Right lobe of liver (tissue), 6 donors: ENCODE measurements around the gene MYEF2. TPM values are rescaled to one million over a fixed set of nuclear protein-coding genes. Genes with fewer than 3 reads are reported as not detected.
A peak's percentile ranks its signal among the peaks of the same experiment; 100 is the strongest.

Source experiments
- ATAC-seq, 4 donors: fragments of 200-7000 bp; cut with Tn5 transposase; one replicate each; pipeline ENCODE4 v1.9.1; 2020; ENCODE audit warnings: mild to moderate bottlenecking in 4 of 4, moderate library complexity in 4 of 4
- DNase-seq, 3 donors: peaks; one replicate each; pipeline ENCODE4 v3.0.0-alpha.2; 2020
- H3K27ac ChIP-seq, 3 donors: fragments of 200-600 bp; one replicate each; pipeline ENCODE4 v1.8.0; 2022
- H3K27me3 ChIP-seq, 2 donors: fragments of 200-600 bp; one replicate each; pipeline ENCODE4 v1.8.0; 2022
- H3K36me3 ChIP-seq, 4 donors: fragments of 200-600 bp; sonication (generic) in 1 of 4; one replicate each; pipeline versions ENCODE4 v1.5.1 to v1.8.0; 2017 to 2022; ENCODE audit warnings: control low read depth in 1 of 4
- H3K4me1 ChIP-seq, 4 donors: fragments of 200-600 bp; sonication (generic) in 1 of 4; one replicate each; pipeline versions ENCODE4 v1.5.1 to v1.8.0; 2017 to 2022; ENCODE audit warnings: control low read depth in 1 of 4
- H3K4me3 ChIP-seq, 3 donors: fragments of 200-600 bp; one replicate each; pipeline ENCODE4 v1.8.0; 2022
- H3K9me3 ChIP-seq, 4 donors: fragments of 200-600 bp; sonication (generic) in 1 of 4; one replicate each; pipeline versions ENCODE4 v1.5.1 to v1.8.0; 2017 to 2022; ENCODE audit warnings: control low read depth in 1 of 4
- CTCF ChIP-seq, 4 donors: fragments of 200-600 bp in 3 of 4; fragments of 450-650 bp in 1 of 4; IDR thresholded peaks; one replicate each; pipeline versions ENCODE4 v1.5.1 to v1.8.0; 2016 to 2022; ENCODE audit warnings: antibody characterized with exemption in 4 of 4, mild to moderate bottlenecking in 2 of 4
- POLR2A ChIP-seq: fragments of 450-650 bp; IDR thresholded peaks from one replicate; pipeline ENCODE4 v1.6.1; 2017; ENCODE audit warnings: antibody characterized with exemption, mild to moderate bottlenecking
- WGBS: methylation state at CpG from one replicate; pipeline ENCODE4 v1.1.6; 2018; ENCODE audit warnings: low coverage, low lambda C conversion rate; ENCODE audit not compliant: insufficient coverage; ENCODE audit errors: missing lambda C conversion rate; 5-methylcytosine and 5-hydroxymethylcytosine counted together
- intact Hi-C, 2 donors: fragments of 100-400 bp; cut with DNase I; formaldehyde crosslinking; loops; one replicate each; pipeline versions ENCODE4 v1.11.2 to v1.14.1; 2022
- total RNA-seq, 6 experiments: library from RNA; depleted of rRNA in 2 of 6; stranded (reverse); fragments of >200 nt in 2 of 6; fragmentation: NEBNext Ultra II Directional in 3 of 6; extraction: Animal tissue kit (Norgen Biotek cat#: 25700) in 3 of 6; gene quantifications; one replicate each; pipeline versions ENCODE4 v1.1.0 to v1.2.4, GENCODE V29; 2016 to 2023
- donor health status: DM: no; HTN: yes; CAD: no.
- donor health status: DM: no; HTN: no; CAD: no.
- donor health status: DM: no; HTN: no; CAD: no.
- donor health status: DM: no; HTN: yes; CAD: no.
- donor health status: DM: no; HTN: yes; CAD: no.

Gene MYEF2
- total RNA-seq, 6 experiments from 2014 or later = 0.07 to 0.35 (median 0.31) TPM

GRCh38 chr15:48121849-48122248 is 56.2 kb downstream of the MYEF2 start:
- WGBS = 50% methylated on average over 8 of the region's 8 CpGs
- Histone ChIP-seq H3K36me3 (no peaks in the 10 kb centered on the region), H3K4me3 (no peak overlapping the region), H3K27ac (no peak overlapping the region), H3K4me1 (no peaks in the 10 kb centered on the region), H3K9me3 (no peaks in the 10 kb centered on the region), H3K27me3 (no peaks in the 10 kb centered on the region)
- intact Hi-C loops = no loop called here
- TF ChIP-seq POLR2A (no peak), CTCF (IDR thresholded peaks at IDR 0.05) (no peak)
- DNase-seq (no peak), ATAC-seq (no peak)

- TF ChIP-seq POLR2A (no peak), CTCF (IDR thresholded peaks at IDR 0.05) (no peak)
- Histone ChIP-seq H3K9me3 (no peaks in the 10 kb centered on the region), H3K27ac (no peak within 1 kb of the TSS), H3K4me1 (no peaks in the 10 kb centered on the region), H3K4me3 (no peak within 1 kb of the TSS), H3K27me3 (no peaks in the 10 kb centered on the region), H3K36me3 (no peaks in the 10 kb centered on the region)
- no peak for DNase-seq
- ATAC-seq = no peak
- 80% methylated on average over 1 of the region's 6 CpGs for WGBS
- intact Hi-C loops = no loop called here
Measured at GRCh38 chr15:48120745-48121144, 57.4 kb downstream of the MYEF2 start, which contains the start of gene SLC24A5. TSS of gene SLC24A5 (plus strand) at chr15:48120990. CDS start at chr15:48121045, 55 bp downstream.

DNA sequence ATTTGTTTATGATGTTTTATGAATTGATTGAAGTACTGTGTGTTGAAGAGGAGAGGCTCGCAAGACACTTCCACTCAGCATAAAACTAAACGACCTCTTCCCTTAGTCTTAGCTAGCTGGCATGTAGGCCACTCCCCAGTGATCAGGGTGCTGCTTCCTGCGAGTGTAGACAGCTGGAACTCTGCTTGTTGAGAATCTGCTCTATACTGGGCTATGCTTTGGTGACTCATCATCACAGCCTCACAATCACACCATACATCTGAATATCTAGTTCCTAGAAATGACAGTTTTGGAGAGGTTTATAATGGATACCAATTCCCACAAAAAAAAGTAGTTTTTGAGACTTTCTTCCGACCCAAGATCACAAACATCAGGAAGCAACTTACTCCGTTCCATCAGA is 58.8 kb downstream of the MYEF2 start:
- Histone ChIP-seq H3K36me3 (no peaks in the 10 kb centered on the region), H3K27me3 (no peaks in the 10 kb centered on the region), H3K9me3 (no peaks in the 10 kb centered on the region), H3K4me3 (no peak overlapping the region), H3K27ac (no peak overlapping the region), H3K4me1 (no peaks in the 10 kb centered on the region)
- ATAC-seq (no peak), DNase-seq (no peak)
- intact Hi-C loops = no loop called here
- no peak for TF ChIP-seq CTCF (IDR thresholded peaks at IDR 0.05)
- WGBS = 39% methylated on average over 5 of the region's 5 CpGs

- peaks cover 0 to 4% of the 10 kb centered on the region in 2 donors for H3K27me3 ChIP-seq
- H3K9me3 ChIP-seq = no peaks in the 10 kb centered on the region
- intact Hi-C loops = no loop called here
- H3K36me3 ChIP-seq = no peaks in the 10 kb centered on the region
- TF ChIP-seq CTCF (IDR thresholded peaks at IDR 0.05) (peak in 2 of 4 donors; percentile 10), POLR2A (no peak)
- H3K4me1 ChIP-seq = no peaks in the 10 kb centered on the region
- DNase-seq = no peak
- H3K27ac ChIP-seq = no peak overlapping the region
- WGBS = 23% methylated on average over 6 of the region's 6 CpGs
- ATAC-seq = no peak
- no peak overlapping the region for H3K4me3 ChIP-seq
Measured at GRCh38 chr15:48112242-48112641, 65.9 kb downstream of the MYEF2 start.
